ENCODE results near the gene FSTL4. TPM values are rescaled to one million over a fixed set of nuclear protein-coding genes. Genes with fewer than 3 reads are reported as not detected.
A peak's percentile ranks its signal among the peaks of the same experiment; 100 is the strongest.

FSTL4 gene
- total RNA-seq, 6 donors from 2014 or later, result 0.49 to 4.6 (median 1.1) TPM

GRCh38 chr5:133406977-133407632 lies 205.2 kb downstream of the FSTL4 start:
- DNase-seq, result peak in 1 of 2 donors; percentile 46
- WGBS, 2 donors, result 43 to 67% methylated on average over 1 of the region's 1 CpG
- no peaks in the 10 kb centered on the region for H3K9me3 ChIP-seq
- ATAC-seq (ENCODE audit: low FRiP score in 2 of 2), result peak in 1 of 2 donors; percentile 48
- H3K27ac ChIP-seq, result no peak overlapping the region
- no peaks in the 10 kb centered on the region for H3K27me3 ChIP-seq
- TF ChIP-seq CTCF (IDR thresholded peaks at IDR 0.05) (no peak), POLR2A (IDR thresholded peaks at IDR 0.05) (no peak), EP300 (IDR thresholded peaks at IDR 0.05) (no peak), POLR2AphosphoS5 (IDR thresholded peaks at IDR 0.05) (no peak)
- H3K4me3 ChIP-seq, result no peak overlapping the region
- H3K4me1 ChIP-seq, result no peaks in the 10 kb centered on the region
- H3K36me3 ChIP-seq, result no peaks in the 10 kb centered on the region

- Histone ChIP-seq H3K36me3 (no peaks in the 10 kb centered on the region), H3K27ac (no peak overlapping the region), H3K4me3 (no peak overlapping the region), H3K27me3 (no peaks in the 10 kb centered on the region), H3K9me3 (no peaks in the 10 kb centered on the region), H3K4me1 (no peaks in the 10 kb centered on the region)
- 94 to 98% methylated on average over 4 of the region's 4 CpGs for WGBS, 2 donors
- DNase-seq, result no peak
- ATAC-seq (ENCODE audit: low FRiP score in 2 of 2), result no peak
- TF ChIP-seq POLR2AphosphoS5 (IDR thresholded peaks at IDR 0.05) (no peak), EP300 (IDR thresholded peaks at IDR 0.05) (no peak), POLR2A (IDR thresholded peaks at IDR 0.05) (no peak), CTCF (IDR thresholded peaks at IDR 0.05) (no peak)
Observed at GRCh38 chr5:133406208-133406976, 205.9 kb downstream of the FSTL4 start.

GRCh38 chr5:133405275-133406034 lies 206.9 kb downstream of the FSTL4 start:
- Histone ChIP-seq H3K36me3 (no peaks in the 10 kb centered on the region), H3K27ac (no peak overlapping the region), H3K4me3 (no peak overlapping the region), H3K4me1 (no peaks in the 10 kb centered on the region), H3K27me3 (no peaks in the 10 kb centered on the region), H3K9me3 (no peaks in the 10 kb centered on the region)
- no peak for DNase-seq
- TF ChIP-seq POLR2AphosphoS5 (IDR thresholded peaks at IDR 0.05), result no peak
- TF ChIP-seq CTCF (IDR thresholded peaks at IDR 0.05), result no peak
- no peak for TF ChIP-seq EP300 (IDR thresholded peaks at IDR 0.05)
- no peak for TF ChIP-seq POLR2A (IDR thresholded peaks at IDR 0.05)
- WGBS, 2 donors, result 91 to 94% methylated on average over 10 to 17 of the region's 17 CpGs
- no peak for ATAC-seq (ENCODE audit: low FRiP score in 2 of 2)

GRCh38 chr5:133404724-133405123 lies 207.6 kb downstream of the FSTL4 start:
- no peak for ATAC-seq (ENCODE audit: low FRiP score in 2 of 2)
- WGBS, 2 donors, result 79 to 91% methylated on average over 7 of the region's 7 CpGs
- H3K4me3 ChIP-seq, result no peak overlapping the region
- no peak for DNase-seq
- H3K27me3 ChIP-seq, result no peaks in the 10 kb centered on the region
- H3K9me3 ChIP-seq, result no peaks in the 10 kb centered on the region
- H3K36me3 ChIP-seq, result no peaks in the 10 kb centered on the region
- H3K4me1 ChIP-seq, result no peaks in the 10 kb centered on the region
- no peak for TF ChIP-seq POLR2A (IDR thresholded peaks at IDR 0.05)
- no peak for TF ChIP-seq CTCF (IDR thresholded peaks at IDR 0.05)
- TF ChIP-seq EP300 (IDR thresholded peaks at IDR 0.05), result no peak
- TF ChIP-seq POLR2AphosphoS5 (IDR thresholded peaks at IDR 0.05), result no peak
- H3K27ac ChIP-seq, result no peak overlapping the region

All from upper lobe of left lung (tissue), 6 donors.